HG02981 (cell line): Measurements from ENCODE around the gene NMRK2.
"Not testable (repeated sequence)": the region's sequence is repeated elsewhere in the genome, so short reads cannot be mapped to it uniquely, and the experiment has no call there.

Source experiments
- ATAC-seq: cut with Tn5 transposase; IDR thresholded peaks from one replicate; pipeline ENCODE4 v1.9.1; 2021; ENCODE audit warnings: mild to moderate bottlenecking, moderate library complexity; ENCODE audit not compliant: unreplicated experiment

NMRK2 gene

DNA sequence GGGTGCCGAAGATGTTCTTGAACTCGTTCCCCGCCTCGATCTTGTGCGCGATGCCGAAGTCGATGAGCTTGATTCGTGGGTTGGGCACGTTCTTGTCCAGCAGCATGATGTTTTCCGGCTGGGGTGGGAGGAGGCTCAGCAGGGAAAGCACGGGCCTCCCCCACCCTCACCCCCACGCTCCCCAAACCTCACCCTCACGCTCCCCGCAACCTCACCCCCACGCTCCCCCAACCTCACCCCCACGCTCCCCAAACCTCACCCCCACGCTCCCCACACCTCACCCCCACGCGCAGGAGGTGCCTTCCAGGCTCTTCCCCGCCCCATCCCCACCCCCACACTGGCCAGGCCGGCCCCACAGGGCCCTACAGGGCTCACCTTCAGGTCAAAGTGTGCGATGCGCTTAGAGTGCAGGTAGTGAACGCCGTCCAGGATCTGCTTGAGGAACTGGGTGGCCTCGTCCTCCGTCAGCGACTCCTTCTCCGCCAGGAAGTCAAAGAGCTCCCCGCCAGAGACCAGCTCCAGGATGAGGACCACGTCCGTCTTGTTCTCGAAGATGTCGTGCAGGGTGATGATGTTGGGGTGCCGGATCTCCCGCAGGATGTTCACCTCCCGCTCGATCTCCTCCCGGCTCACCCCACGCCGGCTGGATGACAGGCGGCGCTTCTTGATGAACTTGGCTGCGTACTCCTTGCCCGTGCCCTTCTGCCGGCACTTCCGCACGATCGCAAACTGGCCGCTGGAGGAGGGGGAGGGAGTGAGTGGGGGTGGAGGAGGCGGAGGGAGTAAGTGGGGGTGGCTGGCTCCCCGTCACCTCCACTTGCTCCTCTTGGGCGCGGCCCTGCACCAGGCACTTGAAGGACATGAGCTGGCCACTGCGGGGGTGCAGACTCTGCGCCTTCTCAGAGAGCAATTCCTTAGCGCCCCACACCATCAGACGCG lies 31.7 kb downstream of the NMRK2 start:
- ATAC-seq = no peak

DNA sequence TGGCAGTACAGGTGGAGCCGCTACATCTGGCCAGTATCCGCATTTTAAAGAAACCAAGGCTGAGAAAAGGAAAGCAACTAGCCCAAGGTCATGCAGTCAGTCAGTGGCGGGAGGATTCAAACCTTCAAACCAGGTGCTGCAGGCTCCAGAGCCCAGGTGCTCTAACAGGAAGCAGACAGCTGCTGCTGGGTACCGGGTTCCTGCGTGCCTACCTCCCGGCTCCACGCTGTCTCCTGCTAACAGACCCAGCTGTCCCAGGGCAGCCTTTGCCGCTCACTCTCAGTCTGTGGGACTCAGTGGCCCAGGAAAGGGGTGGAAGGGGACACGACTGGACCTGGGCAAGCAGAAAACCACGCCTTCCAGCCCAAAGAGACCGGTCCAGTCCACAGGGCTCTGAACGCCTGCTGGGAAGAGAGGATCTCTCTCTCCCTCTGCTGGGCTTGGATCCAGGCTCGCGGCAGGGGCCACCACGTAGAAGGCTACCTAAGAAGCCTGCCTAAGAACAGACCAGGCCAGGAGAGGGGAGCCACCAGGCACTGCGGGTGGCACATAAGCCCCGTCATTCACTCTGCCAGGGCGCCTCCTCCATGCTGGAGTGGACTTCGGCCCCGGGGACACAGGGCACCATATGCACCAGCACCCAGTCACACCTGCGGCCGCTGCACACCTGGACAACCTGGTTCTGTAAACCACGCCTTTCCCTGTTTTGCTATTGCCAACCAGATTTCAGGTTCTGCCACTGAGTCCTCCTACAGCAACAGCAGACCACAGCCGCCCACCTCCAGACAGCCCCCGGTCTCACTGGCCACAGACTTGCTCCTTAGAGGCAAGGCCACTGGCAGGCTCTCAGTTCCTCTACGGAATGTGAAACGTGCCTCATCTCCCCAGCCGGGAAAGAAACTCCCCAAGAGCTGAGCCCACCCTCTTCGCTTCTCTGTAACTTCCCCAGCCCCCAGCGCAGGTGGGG lies 33.5 kb downstream of the NMRK2 start:
- ATAC-seq = no peak

DNA sequence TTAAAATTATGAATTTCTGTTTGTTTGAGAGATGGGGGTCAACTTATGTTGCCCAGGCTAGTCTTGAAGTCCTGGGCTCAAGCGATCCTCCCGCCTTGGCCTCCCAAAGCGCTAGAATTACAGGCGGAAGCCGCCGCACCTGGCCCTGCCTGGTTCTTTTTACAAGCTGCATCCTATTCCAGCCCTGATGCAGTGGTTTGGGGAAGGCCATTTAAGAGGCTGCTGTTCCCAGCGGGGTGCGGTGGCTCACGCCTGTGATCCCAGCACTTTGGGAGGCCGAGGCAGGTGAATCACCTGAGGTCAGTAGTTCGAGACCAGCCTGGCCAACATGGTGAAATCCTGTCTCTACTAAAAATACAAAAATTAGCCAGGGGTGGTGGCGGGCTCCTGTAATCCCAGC lies 35.1 kb downstream of the NMRK2 start:
- ATAC-seq = not testable (repeated sequence)

DNA sequence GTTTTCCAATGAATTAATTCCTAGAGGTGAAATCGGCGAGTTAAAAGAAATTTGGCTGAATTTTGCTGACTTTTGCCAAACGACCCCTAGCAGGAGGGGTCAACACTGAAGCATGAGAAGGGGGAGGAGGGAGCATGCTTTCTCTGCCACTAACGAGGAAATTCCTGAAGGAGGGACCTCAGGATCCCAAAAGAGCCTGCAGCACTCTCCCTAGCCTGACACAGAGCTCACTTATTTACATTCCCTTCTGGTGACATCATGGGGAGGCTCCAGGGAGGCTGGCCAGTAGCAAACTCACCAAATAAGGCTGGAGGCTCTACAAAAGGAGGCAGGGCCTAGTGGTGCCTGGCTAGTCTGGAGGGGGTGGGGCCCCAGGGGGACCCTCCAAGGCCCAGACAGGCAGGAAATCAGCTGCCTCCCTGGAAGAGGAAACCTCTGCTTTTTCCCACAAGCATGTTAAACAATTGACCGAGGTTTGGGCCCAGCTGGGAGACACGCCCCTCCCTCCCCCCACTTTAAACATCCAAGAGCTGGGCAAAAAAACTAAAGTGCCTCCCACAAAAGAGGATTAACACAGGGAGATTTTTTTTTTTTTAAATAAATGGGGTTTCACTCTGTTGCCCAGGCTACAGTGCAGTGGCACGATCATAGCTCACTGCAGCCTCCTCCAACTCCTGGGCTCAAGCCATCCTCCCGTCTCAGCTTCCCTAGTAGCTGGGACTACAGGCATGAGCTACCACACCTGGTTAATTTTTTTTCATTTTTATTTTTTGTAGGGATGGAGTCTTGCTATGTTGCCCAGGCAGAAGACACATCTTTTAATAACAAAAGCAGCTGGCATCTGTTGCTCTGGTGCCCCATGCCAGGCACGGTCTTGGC lies 35.9 kb downstream of the NMRK2 start:
- no peak for ATAC-seq

DNA sequence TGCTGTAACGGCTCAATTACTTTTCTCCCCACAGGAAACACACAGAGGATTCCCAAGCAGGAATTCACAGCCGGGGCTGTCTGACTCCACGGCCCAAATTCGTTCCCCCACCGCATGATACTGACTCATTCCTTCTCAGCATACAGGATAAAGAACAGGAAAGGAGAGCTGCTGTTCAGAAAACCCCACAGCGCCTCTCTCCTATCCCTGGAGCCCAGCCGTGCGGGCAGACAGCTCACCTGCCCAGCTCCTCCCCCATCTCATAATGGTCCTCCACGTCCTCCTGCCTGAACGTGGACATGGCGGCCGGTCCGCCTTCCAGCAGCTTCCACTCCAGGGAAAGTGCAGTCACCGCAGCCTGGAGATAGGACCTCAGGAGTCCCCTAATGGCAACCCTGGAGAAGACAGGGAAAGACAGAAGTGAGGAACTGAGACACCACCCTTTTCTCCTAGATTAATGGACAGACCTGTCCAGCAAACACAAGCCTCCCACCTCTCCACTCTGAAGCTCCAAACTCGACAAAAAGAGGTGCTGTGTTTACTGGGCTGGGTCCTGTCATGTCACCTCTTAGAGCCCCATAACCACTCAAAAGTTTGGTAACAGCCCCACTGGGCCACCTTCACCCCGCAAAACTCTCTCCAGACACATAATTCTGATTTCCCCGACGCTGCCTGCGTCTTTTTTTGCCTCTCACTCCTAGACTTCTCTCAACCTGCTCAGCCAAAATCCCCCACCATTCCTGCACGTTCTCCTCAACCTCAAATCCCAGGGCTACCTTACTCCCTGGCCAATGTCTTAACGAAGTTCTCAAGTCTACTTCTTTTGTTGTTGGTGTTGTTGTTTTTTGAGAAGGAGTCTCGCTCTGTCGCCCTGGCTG lies 36.8 kb downstream of the NMRK2 start:
- ATAC-seq = no peak

DNA sequence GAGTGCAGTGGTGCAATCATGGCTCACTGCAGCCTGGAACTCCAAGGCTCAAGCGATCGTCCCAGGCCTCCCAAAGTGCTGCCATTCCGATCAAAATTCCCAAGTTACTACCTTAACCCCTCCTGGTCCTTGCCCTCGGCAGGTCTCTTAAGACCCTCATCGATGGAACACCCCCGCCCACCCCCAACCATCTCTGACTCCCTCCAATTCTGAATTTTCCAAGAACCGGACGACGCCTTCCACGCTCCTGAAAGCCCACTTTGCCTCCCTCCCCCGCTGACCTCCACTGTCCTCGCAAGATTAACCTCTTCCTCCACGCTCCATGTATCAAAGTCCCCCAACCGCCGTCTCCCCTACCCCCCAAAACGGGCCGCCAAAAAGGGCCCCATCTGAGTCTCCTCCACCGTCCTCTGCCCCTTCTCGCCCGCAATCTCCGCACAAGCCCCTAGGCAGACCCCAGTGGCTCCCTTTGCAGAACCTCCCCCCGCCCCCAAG lies 37.5 kb downstream of the NMRK2 start:
- no peak for ATAC-seq

DNA sequence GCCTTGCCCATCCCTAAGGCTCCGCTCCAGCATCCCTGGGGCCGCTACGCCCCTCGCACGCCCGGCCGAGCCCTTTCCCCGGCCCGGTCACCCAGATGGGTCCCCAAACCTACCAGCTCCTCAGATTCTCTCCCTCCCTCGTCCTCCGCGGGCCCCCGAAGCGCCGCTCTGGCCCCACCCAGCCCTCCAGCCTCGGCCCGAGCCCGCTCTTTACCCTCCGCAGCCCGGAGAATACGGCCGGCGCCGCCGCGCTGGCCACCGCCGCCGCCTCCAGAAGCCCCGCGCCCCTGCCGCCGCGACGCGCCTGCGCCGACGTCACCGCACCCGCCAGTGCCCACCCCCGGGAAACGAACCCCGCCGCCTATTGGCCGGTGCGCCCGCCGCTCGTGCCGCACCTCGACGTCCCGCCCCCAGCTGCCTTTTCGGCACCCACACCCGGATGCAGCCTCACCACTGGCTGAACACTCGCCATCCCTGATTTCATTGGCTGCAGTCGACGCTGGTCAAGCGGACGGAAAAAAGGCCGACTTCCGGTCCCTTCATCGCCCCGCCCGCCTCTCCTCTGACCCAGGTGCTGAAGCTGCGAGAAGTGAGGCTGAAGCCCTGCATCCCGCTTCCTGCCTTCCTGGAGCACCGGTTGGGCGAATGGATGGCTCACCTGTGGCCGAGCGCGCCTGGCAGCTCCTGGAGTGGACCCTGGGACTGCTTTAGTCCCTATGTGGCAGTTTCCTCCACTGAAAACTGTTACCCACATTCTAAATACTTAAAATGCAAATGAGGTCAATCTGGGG lies 38.1 kb downstream of the NMRK2 start, which contains the start of gene DAPK3:
Gene DAPK3, minus strand, starts transcription at position 292 of the 791 bp plus-strand sequence. CDS start 1,364 bp downstream, outside the sequence.
- peak; percentile 90 for ATAC-seq

DNA sequence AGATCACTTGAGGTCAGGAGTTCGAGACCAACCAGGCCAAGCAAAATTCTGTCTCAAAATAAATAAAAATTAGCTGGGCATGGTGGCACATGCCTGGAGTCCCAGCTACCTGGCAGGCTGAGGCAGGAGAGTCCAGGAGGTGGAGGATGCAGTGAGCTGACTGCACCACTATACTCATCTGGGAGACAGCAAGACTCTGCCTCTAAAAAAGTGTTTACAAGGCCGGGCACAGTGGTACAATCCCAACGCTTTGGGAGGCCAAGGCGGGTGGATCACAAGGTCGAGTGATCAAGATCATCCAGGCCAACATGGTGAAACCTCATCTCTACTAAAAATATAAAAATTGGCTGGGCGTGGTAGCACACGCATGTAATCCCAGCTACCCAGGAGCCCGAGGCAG lies 42.3 kb downstream of the NMRK2 start:
- no peak for ATAC-seq

DNA sequence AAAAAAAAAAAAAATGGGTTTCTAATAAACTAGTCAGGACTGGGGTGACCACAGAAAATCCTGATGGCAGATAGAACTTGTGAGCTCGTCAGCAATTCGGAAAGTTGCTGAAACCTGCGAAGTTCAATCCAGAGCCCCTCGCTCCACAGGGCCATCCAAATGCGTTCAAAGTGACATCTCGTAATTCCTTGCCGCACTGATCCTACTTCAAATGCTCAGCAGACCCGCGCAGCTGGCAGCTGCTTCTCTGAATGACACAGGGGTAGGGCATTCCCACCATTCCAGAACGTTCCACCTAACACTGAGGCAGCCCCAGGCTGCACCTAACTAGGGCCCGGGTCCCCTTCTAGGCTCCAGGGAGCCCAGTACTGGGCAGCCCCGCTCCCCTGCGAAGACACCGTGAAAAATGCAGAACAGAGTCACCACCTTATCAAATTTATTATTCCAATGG lies 42.8 kb downstream of the NMRK2 start:
- no peak for ATAC-seq

DNA sequence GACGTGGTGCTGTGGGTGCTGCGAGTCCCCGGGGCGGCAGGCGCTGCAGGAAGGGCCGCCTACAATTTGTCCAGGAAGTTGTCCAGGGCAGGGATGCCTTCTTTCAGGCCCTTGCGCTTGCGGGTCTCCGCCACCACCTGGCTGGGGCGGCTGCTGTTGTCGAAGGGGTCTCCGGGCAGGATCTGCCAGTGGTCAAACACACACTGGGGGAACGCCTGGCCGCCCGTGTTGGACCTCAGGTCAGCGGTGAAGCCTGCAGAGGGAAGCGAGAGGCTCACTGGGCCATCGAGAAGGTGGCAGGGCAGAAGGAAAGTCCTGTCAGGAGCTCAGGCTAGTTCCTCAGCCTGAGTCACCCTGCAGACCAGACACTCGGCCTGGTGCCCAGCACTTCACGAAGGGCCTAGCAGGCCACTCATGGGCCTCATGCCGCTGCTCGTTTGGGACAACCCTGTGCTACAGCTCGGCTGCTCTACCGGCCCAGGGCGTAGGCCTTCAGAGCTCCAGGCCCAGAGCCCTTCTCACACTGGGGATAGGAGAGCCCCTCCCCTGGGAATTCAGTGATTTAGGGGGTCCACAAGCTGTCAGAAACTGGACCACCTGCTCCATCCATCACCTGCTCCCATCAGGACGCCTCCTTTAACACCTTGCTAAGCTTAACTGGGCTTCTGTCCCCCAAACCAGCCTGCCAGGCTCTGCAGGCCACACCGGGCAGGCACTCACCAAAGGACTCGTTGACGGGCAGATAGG lies 43.8 kb downstream of the NMRK2 start:
- ATAC-seq = no peak

DNA sequence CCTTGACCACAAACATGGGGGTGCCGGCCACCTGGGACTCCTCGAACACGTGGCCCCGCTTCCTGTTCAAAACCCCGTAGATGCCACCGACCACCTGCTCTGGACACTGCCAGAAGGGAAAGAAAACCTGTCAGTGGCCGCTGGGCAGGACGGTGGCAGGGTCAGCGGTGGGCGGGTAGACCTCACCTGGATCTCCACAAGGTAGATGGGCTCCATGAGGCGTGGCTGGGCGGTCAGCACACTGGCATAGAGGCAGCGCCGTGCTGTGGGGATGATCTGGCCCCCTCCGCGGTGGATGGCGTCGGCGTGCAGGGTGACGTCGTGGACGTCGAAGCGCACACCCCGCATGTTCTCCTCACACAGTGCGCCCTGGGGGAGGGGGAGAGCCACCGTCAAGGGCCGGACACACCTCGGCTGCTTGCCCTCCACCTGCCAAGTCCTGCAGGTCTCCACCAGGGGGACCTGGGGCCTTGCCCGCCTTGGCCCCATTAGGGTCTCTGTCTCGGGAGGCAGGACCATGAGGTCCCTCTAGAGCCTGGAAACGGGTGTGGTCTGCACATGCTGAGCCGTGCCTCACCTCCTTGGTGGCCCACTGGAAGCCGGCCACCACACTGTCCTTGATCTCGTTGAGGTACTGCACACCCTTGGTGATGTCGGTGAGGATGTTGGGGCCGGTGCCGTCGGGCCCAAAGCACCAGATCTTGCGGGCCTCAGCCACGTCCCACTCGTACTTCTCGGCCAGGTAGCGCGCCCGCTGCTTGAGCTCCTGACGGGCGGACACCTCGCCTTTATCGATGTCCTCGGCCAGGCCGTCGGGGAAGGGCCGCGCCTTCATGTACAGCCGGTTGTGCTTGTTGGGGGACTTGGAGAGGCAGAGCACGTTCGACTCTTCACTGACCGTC lies 44.6 kb downstream of the NMRK2 start:
- no peak for ATAC-seq

DNA sequence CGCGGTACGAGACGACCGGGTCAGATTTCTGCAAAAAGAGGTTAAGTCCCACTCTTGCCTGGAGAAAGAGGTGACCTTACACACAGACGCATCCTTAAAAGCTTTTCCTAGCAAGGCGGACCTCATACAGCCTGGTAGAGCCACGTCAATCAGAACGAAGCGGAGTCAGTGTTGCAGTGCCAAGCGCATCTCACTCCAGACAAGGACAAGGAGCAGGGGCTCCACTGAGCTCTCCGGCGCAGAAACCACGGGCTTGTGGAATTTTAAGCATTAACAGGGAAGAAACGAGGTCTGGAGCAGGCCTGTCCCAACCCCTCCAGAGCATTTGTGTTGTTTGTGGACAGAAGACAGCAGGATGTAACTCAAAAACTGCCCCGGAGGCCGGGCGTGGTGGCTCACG lies 45.3 kb downstream of the NMRK2 start:
- ATAC-seq = no peak

DNA sequence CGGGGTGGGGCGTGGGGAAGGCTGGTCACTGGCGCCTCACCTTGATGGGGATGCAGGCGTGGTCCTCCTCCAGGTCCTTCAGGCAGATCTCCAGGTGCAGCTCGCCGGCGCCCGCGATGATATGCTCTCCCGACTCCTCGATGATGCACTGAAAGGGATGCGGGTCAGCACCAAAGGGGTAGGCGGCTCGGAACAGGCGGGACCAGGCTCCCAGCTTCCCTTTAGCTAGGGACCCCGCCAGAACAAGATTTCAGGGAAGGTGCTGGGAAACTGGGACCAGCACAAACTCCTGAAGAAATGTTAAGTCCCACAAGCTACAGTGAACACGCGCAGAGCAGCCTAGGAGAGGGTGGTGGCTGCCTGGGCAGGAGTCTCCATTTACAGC lies 46.4 kb downstream of the NMRK2 start:
- no peak for ATAC-seq

DNA sequence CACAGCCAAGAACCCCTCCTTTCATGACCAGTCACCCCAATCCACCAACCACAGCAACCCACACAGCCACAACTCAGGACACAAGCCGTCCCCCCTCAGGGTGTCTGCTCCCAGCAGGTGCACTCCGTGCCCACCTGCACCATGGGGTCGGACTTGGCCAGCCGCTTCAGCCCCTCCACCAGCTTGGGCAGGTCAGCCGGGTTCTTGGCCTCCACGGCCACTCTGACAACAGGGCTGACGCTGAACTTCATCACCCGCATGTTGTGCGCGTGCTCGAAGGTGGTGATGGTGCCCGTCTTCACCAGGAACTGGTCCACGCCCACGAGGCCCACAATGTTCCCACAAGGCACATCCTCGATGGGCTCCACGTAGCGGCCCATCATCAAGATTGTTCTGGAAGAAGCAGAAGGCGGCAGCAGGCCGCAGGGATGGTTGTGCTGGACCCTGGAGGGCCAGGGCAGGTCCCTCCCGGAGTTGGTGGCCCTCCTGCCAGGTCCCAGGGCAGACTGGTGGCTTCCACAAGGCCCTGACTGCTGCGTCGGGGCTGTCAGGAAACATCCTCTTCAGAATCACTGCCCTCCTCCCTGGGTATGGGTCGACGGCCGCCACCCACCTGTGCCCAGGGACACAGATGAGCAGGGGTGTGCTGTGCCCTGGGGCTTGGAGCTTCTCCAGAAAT lies 46.9 kb downstream of the NMRK2 start:
- ATAC-seq = no peak

DNA sequence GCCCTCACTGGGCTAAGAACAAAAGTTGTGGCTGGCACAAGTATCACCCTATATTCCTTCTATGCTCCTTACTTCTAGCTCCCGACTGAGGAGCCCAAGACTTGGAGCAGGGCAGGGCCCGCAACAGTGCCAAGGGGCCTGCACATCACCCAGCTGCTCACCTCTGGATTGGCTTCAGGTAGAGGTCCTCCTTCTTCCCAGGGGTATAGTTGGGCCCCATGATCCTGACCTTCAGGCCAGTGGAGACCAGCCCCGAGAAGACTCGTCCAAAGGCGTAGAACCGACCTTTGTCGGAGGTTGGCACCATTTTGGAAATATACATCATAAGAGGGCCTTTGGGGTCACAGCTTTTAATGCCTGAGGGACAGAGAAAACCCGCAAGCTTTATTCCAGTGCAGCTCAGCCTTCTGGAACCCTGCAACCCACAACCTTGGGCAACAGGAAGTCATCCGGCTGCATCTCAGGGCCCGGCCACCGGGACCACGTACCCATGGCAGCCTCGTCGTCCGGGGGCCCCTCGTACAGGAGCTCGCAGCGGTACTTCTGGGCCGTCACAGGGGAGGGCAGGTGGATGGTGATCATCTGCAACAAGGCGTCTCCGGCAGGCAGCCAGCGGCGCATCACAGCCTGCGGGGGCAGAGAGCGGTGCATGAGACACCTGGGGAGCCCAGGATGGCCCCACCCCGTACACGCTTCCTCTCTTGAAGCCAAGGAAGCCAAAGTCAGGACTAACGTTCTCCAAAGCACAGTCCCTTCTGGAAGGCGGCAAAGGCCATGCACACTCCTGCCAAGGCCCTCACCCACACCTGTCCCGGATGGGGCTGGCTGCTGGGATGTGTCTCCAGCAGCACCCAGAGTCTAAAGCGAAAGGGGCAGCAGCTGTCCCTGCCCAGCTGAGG lies 47.7 kb downstream of the NMRK2 start:
- ATAC-seq = no peak
